Thymus (tissue), 11 donors: ENCODE data around the gene COL6A3. TPM values are rescaled to one million over a fixed set of nuclear protein-coding genes. Genes with fewer than 3 reads are reported as not detected.
"Not testable (repeated sequence)": the region's sequence is repeated elsewhere in the genome, so short reads cannot be mapped to it uniquely, and the experiment has no call there.

Source experiments
- DNase-seq, 9 donors: peaks; one replicate each; pipeline ENCODE4 v3.0.0-alpha.2; 2013; ENCODE audit warnings: low spot score in 9 of 9, low read depth in 6 of 9, missing footprints in 1 of 9
- H3K27ac ChIP-seq, 2 donors: one replicate each; pipeline ENCODE4 v1.5.1; 2013; ENCODE audit warnings: control low read depth in 1 of 2, low read depth in 1 of 2, low read length in 1 of 2, mild to moderate bottlenecking in 1 of 2, moderate library complexity in 1 of 2
- H3K27me3 ChIP-seq, 2 donors: one replicate each; pipeline ENCODE4 v1.5.1; 2013; ENCODE audit warnings: low read length in 1 of 2; ENCODE audit not compliant: control insufficient read depth in 2 of 2, insufficient read depth in 1 of 2
- H3K36me3 ChIP-seq, 2 donors: one replicate each; pipeline ENCODE4 v1.5.1; 2013; ENCODE audit warnings: low read length in 1 of 2, mild to moderate bottlenecking in 1 of 2, moderate library complexity in 1 of 2; ENCODE audit not compliant: control insufficient read depth in 2 of 2, insufficient read depth in 2 of 2
- H3K4me1 ChIP-seq, 2 donors: one replicate each; pipeline ENCODE4 v1.5.1; 2013; ENCODE audit warnings: low read length in 2 of 2; ENCODE audit not compliant: control insufficient read depth in 2 of 2, insufficient read depth in 2 of 2
- H3K4me3 ChIP-seq, 2 donors: one replicate each; pipeline ENCODE4 v1.5.1; 2013; ENCODE audit warnings: low read length in 2 of 2, control low read depth in 1 of 2, mild to moderate bottlenecking in 1 of 2
- H3K9me3 ChIP-seq, 2 donors: one replicate each; pipeline ENCODE4 v1.5.1; 2013; ENCODE audit warnings: low read length in 1 of 2, mild to moderate bottlenecking in 1 of 2; ENCODE audit not compliant: control insufficient read depth in 2 of 2, insufficient read depth in 1 of 2
- WGBS: extraction: QIAGEN DNeasy Blood & Tissue Kit; methylation state at CpG from one replicate; pipeline ENCODE4 v1.1.7; 2013; 5-methylcytosine and 5-hydroxymethylcytosine counted together
- polyA plus RNA-seq: library from polyadenylated mRNA; stranded (reverse); fragments of 200-250 nt; gene quantifications from one replicate; pipeline ENCODE4 v1.2.3, GENCODE V29; 2013
- total RNA-seq: library from RNA; stranded (reverse); fragments of 120-200 nt; gene quantifications from one replicate; pipeline ENCODE4 v1.2.4, GENCODE V29; 2013
- donor health status: healthy.

COL6A3 gene
- total and polyA plus RNA-seq, 2 donors, result 28.8 to 36.2 TPM

DNA sequence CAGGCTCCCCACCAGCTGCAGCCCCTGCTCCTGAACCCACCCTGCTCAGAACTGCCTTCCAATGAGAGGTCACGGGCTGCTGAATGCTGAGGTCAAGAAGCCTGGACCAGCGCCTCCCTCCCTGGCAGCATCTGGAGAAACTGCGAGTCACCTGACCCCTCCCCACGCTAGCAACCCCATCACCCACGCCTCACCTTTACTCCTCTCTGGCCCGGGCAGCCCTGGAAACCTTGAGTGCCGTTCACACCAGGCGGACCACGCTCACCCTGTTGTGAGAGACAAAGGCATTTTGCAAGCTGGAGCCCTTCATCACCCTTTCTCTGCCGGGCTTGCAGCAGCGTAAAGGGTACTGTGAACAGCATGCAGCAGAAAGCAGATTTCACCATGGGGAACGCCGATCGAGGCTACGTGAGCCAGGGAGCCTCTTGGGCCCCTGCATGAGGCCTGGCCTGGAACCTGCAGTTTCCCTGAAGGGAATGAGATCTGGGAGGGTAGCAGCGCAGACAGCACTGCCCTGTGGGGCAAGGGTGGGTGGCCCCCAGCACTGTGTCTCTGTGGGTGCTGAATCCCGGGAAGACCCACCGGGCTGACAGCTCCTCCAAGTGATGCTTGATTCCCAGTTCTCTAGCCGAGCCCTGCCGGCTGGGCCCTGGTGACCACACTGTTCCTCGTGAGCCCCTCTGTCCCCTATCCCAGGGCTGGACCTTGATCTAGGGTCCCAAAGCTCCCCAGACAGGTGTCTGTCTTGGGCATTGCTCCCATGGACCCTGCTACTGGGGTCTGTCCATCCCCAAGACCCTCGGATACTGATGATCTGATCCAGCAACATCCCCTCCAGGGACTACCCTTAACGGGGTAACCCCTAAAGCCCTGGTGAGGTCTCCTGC, 53.8 kb downstream of the COL6A3 start:
- no peak overlapping the region for H3K27ac ChIP-seq

DNA sequence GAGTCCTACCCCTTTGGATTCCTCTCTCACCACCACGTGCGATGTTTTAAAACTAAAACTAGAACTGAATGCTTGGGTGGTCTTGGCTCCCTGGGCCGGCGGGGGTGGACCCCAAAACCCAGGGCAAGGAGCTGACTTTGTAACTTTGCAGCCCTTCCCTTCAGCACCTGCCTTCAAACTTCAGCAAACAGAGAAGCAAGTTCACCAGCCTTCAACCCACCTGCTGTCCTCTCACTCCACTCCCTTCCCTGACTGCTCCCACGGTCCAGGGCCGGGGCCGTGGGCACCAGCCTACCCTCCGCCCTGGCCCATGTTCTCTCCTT, 54.5 kb downstream of the COL6A3 start:
- Histone ChIP-seq H3K4me1 (peaks cover 0 to 3% of the 10 kb centered on the region in 2 donors), H3K36me3 (peaks cover 5 to 28% of the 10 kb centered on the region in 2 donors), H3K27me3 (no peaks in the 10 kb centered on the region), H3K4me3 (no peak overlapping the region), H3K27ac (no peak overlapping the region), H3K9me3 (no peaks in the 10 kb centered on the region)
- WGBS, result 85% methylated on average over 8 of the region's 8 CpGs
- DNase-seq, result no peak

More for the DNA sequence above, 53.8 kb downstream of the COL6A3 start:
- 88% methylated on average over 23 of the region's 23 CpGs for WGBS
- Histone ChIP-seq H3K4me1 (peaks cover 0 to 3% of the 10 kb centered on the region in 2 donors), H3K9me3 (no peaks in the 10 kb centered on the region), H3K36me3 (peaks cover 5 to 28% of the 10 kb centered on the region in 2 donors), H3K27me3 (no peaks in the 10 kb centered on the region), H3K4me3 (no peak overlapping the region)
- no peak for DNase-seq

DNA sequence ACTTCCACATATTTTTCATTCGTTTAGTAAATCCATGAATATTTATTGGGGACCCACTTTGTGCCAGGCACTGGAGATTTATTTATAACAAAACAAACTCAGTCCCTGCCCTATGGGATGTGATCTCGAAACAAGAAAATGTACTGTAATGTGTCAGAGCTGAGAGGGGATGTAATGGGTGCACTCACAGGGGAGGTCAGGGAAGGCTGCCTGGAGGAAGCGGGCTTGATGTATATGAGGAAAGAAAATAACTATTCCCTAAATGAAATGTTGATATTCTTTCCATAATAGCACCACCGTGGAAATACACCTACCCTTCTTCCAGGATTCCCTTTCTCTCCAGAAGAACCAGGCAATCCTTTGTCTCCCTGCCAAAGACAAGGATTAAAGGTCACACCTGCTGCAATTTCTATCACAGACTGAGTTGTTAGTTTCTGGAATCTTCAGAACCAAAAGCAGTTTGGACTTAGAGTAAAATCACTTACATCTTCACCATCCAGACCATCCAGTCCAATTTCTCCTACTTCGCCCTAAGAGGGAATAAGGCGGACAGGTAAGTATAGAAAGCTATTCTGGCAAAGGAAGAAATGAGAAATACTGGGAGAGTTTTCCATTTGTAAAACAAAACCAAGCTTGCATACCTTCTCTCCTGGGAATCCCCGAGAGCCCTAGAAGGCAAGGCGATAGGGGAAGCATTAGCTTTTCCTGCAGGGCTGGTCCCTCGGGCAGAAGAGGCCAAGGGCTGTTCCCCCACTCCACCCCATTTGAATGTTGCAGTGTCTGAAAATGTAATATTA, 55.0 kb downstream of the COL6A3 start:
- Histone ChIP-seq H3K9me3 (no peaks in the 10 kb centered on the region), H3K27ac (no peak overlapping the region), H3K4me3 (no peak overlapping the region), H3K36me3 (peaks cover 5 to 28% of the 10 kb centered on the region in 2 donors), H3K27me3 (no peaks in the 10 kb centered on the region), H3K4me1 (peaks cover 0 to 3% of the 10 kb centered on the region in 2 donors)
- DNase-seq, result peak in 1 of 9 donors; percentile 3
- WGBS, result 89% methylated on average over 9 of the region's 9 CpGs

DNA sequence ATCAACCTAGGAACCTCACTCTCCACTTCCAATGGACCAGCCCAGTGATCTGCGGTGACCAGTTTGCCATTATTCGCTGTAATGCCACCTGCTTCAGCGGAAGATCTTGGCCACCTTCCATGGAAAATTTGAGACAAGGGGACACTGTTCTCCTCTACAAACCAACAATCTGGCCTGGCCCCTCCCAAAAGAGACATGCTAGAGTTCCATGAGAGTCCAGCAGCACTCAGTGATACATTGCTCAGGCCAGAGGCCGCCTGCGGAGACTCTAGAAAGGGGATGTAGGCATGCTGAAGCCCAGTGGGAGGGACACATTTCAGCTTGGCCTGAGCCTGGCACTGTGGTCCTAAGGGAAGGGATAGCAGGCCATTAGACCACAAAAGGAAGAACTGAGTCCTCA, 58.3 kb downstream of the COL6A3 start:
- Histone ChIP-seq H3K4me3 (no peak overlapping the region), H3K27me3 (no peaks in the 10 kb centered on the region), H3K9me3 (peaks cover 0 to 1% of the 10 kb centered on the region in 2 donors), H3K4me1 (peaks cover 0 to 3% of the 10 kb centered on the region in 2 donors), H3K27ac (peak overlapping the region in 1 of 2 donors; percentile 10), H3K36me3 (peaks cover 0 to 21% of the 10 kb centered on the region in 2 donors)
- 78% methylated on average over 5 of the region's 5 CpGs for WGBS
- no peak for DNase-seq

DNA sequence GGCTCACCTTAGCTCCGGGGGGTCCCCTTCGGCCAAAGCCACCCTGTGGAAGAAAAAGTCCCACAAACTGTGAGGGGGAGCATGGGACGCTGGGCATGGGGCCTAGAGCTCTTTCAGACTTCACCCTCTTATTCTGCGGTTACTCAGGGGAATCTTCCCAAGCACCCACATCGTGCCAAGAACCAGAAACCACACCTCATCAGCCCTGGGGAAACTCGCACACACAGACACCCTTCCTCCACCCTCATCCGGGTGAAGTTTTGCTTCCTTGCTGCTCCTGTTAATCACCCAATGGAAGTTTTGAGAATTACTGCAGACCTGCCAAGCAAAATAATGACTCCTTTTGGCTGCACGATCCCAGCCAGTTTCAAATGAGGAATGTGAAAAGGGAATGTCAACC, 59.1 kb downstream of the COL6A3 start:
- Histone ChIP-seq H3K4me3 (no peak overlapping the region), H3K27ac (peak overlapping the region; percentile 22 to 65), H3K36me3 (peaks cover 0 to 15% of the 10 kb centered on the region in 2 donors), H3K9me3 (peaks cover 0 to 1% of the 10 kb centered on the region in 2 donors), H3K27me3 (no peaks in the 10 kb centered on the region), H3K4me1 (peaks cover 0 to 3% of the 10 kb centered on the region in 2 donors)
- 90% methylated on average over 8 of the region's 8 CpGs for WGBS
- DNase-seq, result peak in 1 of 9 donors; percentile 11

DNA sequence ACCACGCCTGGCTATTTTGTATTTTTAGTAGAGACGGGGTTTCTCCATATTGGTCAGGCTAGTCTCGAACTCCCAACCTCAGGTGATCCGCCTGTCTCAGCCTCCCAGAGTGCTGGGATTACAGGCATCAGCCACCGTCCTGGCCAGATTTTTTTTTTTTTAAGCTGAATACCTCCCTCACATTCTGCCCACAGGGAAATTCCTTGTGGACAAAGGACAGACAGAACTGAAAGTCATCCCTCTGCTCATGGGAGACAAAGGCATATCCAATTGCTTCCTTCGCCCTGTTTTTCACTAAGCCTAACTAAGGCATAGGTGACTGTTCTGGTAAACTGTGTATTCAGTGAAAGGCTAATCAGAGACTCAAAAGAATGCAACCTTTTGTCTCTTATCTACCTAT, 59.8 kb downstream of the COL6A3 start:
- not testable (repeated sequence) for DNase-seq, H3K27ac ChIP-seq
- WGBS, result 93% methylated on average over 6 of the region's 6 CpGs

DNA sequence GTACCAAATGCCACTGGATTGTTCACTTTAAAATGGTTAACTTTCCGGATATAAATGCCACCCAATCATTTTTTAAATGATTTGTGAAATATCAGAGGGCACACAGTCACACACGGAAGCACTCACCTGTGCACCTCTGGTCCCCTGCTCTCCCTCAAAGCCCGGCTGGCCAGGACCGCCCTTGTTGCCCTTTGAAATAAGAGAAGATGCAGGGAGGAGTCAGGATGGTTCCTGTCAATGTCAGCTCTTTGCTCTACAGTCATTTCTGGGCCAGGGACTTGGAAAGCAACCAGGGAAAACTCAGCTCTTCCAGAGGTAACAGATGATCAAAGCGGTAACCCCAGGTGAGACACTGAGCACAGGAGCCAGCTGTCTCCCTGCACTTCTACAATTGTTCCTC, 60.7 kb downstream of the COL6A3 start:
- 57% methylated on average over 5 of the region's 5 CpGs for WGBS
- H3K4me1 ChIP-seq, result peaks cover 0 to 3% of the 10 kb centered on the region in 2 donors

More for the DNA sequence above, 59.8 kb downstream of the COL6A3 start:
- H3K4me1 ChIP-seq, H3K36me3 ChIP-seq, H3K4me3 ChIP-seq, H3K27me3 ChIP-seq, H3K9me3 ChIP-seq: not testable (repeated sequence)

DNA sequence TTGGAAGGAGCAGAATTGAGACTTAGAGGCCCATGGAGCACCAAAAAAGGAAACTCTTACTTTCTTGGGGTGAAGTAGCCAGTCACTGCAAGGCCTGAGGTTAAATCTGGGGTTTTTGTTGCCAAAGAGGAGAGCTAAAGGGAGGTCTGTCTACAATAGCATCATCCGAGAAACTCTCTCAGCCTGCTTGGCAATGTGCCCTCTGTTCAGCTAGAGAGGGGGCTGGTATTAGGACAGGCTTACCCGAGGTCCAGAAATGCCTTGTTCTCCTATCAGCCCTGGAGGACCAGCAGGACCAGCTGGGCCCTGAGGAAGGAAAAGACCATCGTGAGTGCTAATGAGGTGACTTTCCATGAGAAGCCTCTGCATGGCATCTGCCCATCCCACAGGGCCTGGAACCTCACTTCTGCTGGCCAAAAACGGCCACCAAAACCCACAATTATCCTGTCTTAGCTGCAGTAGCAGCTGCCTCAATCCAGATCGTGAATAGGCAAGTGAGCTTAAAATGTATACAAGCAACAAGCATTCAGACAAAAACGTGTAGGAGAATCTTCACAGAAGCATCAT, 61.6 kb downstream of the COL6A3 start:
- WGBS, result 86% methylated on average over 6 of the region's 6 CpGs
- Histone ChIP-seq H3K27me3 (no peaks in the 10 kb centered on the region), H3K36me3 (peaks cover 3% of the 10 kb centered on the region in 2 donors), H3K4me3 (no peak overlapping the region), H3K4me1 (peaks cover 0 to 3% of the 10 kb centered on the region in 2 donors), H3K27ac (no peak overlapping the region), H3K9me3 (peaks cover 0 to 1% of the 10 kb centered on the region in 2 donors)
- no peak for DNase-seq

More for the DNA sequence above, 60.7 kb downstream of the COL6A3 start:
- H3K4me3 ChIP-seq, result no peak overlapping the region
- peaks cover 0 to 8% of the 10 kb centered on the region in 2 donors for H3K36me3 ChIP-seq
- H3K27ac ChIP-seq, result peak overlapping the region in 1 of 2 donors; percentile 18
- no peaks in the 10 kb centered on the region for H3K27me3 ChIP-seq
- peak in 2 of 9 donors; percentile 2 to 33 for DNase-seq
- peaks cover 0 to 1% of the 10 kb centered on the region in 2 donors for H3K9me3 ChIP-seq
